ENCODE results near the gene MSMO1. TPM values are rescaled to one million over a fixed set of nuclear protein-coding genes. Genes with fewer than 3 reads are reported as not detected.

MSMO1 gene
- total and polyA plus RNA-seq, 12 donors, result 3.7 to 15.1 (median 9.0) TPM

DNA sequence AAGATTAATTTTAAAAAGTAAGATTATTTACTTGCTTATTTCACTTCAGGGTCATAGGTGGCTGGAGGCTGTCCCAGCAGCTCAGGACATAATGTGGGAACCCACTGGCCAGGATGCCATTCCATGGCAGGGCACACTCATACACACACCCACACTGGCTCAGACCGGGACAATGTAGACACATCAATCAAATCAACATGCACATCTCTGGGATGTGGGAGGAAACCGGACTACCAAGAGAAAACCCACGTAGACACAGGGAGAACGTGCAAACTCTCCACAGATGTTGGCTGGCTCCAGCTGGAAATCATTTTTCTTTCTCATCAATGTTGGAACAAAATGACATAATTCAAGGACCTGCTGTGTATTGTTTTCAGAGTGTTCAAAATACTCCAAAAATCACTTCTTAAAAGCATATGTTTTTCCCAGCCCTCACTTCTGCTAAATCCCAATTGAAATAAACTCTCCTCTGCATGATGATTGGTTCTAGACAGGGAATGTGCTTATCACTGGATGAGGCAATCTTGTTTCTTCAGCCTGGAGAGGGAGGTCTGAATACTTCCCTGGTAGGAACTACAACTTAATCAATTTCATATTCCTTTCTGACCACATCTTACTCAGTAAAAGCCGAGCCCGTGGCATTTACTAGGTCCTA lies 32.7 kb downstream of the MSMO1 start:
- no peak for TF ChIP-seq CTCF (IDR thresholded peaks at IDR 0.05)
- 52 to 54% methylated on average over 6 of the region's 6 CpGs for WGBS, 2 donors

DNA sequence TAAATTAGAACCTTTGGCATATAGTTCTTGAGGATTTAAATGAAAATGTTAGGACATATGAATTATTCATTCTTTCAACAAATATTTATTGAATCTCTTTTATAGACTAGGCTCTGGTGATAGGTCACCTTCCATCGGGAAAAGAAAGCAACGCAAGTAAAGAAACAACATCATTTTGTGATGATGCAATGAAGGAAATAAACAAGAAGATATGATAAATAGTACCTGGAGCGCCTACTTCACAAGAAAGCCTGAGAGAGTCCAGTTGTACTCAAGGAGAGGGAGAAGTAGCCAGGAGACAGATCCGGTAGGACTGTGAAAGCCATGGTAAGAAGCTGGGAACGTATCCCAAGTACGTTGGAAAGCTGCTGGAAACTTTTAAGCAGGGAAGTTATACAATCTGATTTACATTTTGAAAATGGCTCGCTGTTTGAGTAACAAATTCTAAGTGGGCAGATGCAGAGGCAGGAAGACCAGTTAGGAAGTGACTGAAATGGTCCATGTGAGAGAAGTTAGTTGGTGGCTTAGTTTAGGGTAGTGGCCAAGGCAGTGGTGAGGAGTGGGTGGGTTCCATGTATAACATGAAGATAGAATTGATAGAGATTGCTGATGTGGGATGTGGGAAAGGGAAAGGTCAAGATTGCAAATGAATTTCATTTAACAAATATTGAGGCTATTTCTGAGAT lies 33.7 kb downstream of the MSMO1 start:
- Histone ChIP-seq H3K27me3 (peaks cover 0 to 24% (median 7%) of the 10 kb centered on the region in 7 donors), H3K4me3 (no peak overlapping the region), H3K4me1 (peaks cover 0 to 28% (median 0%) of the 10 kb centered on the region in 9 donors), H3K27ac (no peak overlapping the region), H3K9me3 (no peaks in the 10 kb centered on the region), H3K36me3 (no peaks in the 10 kb centered on the region)
- intact Hi-C loops (cut with DNase I), result loop anchor here in 1 of 10 donors (10.0 kb wide), 1 partner anchor 104 kb away; no protein-coding TSS in a partner anchor
- 88 to 89% methylated on average over 7 of the region's 7 CpGs for WGBS, 2 donors
- no peak for TF ChIP-seq CTCF (IDR thresholded peaks at IDR 0.05)
- no peak for DNase-seq
- no peak for ATAC-seq

More for the DNA sequence above, 32.7 kb downstream of the MSMO1 start:
- ATAC-seq (peak in 1 of 8 donors; percentile 56), DNase-seq (no peak)
- Histone ChIP-seq H3K4me3 (no peak overlapping the region), H3K9me3 (no peaks in the 10 kb centered on the region), H3K27me3 (peaks cover 0 to 24% (median 7%) of the 10 kb centered on the region in 7 donors), H3K36me3 (no peaks in the 10 kb centered on the region), H3K27ac (no peak overlapping the region), H3K4me1 (peaks cover 0 to 33% (median 0%) of the 10 kb centered on the region in 9 donors)
- intact Hi-C loops (cut with DNase I), result loop anchor here in 1 of 10 donors (10.0 kb wide), 1 partner anchor 105 kb away; no protein-coding TSS in a partner anchor

- Histone ChIP-seq H3K9me3 (no peaks in the 10 kb centered on the region), H3K4me3 (no peak overlapping the region), H3K27me3 (peaks cover 0 to 24% (median 7%) of the 10 kb centered on the region in 7 donors), H3K27ac (no peak overlapping the region), H3K4me1 (peaks cover 0 to 28% (median 0%) of the 10 kb centered on the region in 9 donors), H3K36me3 (no peaks in the 10 kb centered on the region)
- DNase-seq, result no peak
- WGBS, 2 donors, result 75 to 85% methylated on average over 2 of the region's 2 CpGs
- no peak for ATAC-seq
- intact Hi-C loops (cut with DNase I), result loop anchor here in 1 of 10 donors (10.0 kb wide), 1 partner anchor 103 kb away; no protein-coding TSS in a partner anchor
- TF ChIP-seq CTCF (IDR thresholded peaks at IDR 0.05), result no peak
Measured at GRCh38 chr4:165361810-165362209, 34.3 kb downstream of the MSMO1 start.

GRCh38 chr4:165364452-165365080 lies 37.1 kb downstream of the MSMO1 start:
- TF ChIP-seq CTCF (IDR thresholded peaks at IDR 0.05), result no peak
- WGBS, 2 donors, result 57 to 64% methylated on average over 2 of the region's 2 CpGs
- ATAC-seq, result no peak

More at GRCh38 chr4:165364452-165365080, 37.1 kb downstream of the MSMO1 start:
- Histone ChIP-seq H3K27me3 (peaks cover 0 to 9% (median 0%) of the 10 kb centered on the region in 7 donors), H3K36me3 (no peaks in the 10 kb centered on the region), H3K4me3 (no peak overlapping the region), H3K4me1 (peaks cover 0 to 15% (median 0%) of the 10 kb centered on the region in 9 donors), H3K27ac (no peak overlapping the region), H3K9me3 (no peaks in the 10 kb centered on the region)
- intact Hi-C loops (cut with DNase I), result loop anchor here in 1 of 10 donors (10.0 kb wide), 1 partner anchor 100 kb away; no protein-coding TSS in a partner anchor
- DNase-seq, result no peak
